ENCODE results near the gene STIM2.

Gene STIM2

DNA sequence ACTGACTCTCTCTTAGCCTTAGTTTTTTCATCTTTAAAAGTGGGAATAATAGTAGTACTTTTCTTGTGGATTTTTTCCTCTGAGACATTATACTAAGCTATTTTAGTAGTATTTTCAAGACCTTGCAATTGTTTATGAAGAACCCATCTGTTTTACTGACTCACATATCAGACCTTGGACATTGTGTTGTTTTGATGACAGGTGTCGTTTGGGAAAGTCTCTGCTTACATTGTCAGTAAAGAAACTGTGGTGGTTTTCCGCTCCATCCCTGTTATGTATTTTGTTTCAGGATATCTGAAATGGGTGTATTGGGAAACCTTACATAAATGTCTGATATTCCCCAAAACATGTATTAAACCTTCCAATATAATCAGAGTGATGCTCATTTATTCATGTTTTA lies 92.2 kb downstream of the STIM2 start:
- H3K4me3 ChIP-seq (ENCODE audit: low read depth, low read length): no peak overlapping the region
- TF ChIP-seq, protein P1, sequence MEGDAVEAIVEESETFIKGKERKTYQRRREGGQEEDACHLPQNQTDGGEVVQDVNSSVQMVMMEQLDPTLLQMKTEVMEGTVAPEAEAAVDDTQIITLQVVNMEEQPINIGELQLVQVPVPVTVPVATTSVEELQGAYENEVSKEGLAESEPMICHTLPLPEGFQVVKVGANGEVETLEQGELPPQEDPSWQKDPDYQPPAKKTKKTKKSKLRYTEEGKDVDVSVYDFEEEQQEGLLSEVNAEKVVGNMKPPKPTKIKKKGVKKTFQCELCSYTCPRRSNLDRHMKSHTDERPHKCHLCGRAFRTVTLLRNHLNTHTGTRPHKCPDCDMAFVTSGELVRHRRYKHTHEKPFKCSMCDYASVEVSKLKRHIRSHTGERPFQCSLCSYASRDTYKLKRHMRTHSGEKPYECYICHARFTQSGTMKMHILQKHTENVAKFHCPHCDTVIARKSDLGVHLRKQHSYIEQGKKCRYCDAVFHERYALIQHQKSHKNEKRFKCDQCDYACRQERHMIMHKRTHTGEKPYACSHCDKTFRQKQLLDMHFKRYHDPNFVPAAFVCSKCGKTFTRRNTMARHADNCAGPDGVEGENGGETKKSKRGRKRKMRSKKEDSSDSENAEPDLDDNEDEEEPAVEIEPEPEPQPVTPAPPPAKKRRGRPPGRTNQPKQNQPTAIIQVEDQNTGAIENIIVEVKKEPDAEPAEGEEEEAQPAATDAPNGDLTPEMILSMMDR (IDR thresholded peaks at IDR 0.05; ENCODE audit: low read depth, low read length): no peak
- no peaks in the 10 kb centered on the region for H3K27me3 ChIP-seq
- DNase-seq: no peak
- no peaks in the 10 kb centered on the region for H3K9me3 ChIP-seq
- H3K36me3 ChIP-seq: no peaks in the 10 kb centered on the region
- peaks cover 6% of the 10 kb centered on the region; the same call in 1 of the 2 replicates for H3K4me1 ChIP-seq

DNA sequence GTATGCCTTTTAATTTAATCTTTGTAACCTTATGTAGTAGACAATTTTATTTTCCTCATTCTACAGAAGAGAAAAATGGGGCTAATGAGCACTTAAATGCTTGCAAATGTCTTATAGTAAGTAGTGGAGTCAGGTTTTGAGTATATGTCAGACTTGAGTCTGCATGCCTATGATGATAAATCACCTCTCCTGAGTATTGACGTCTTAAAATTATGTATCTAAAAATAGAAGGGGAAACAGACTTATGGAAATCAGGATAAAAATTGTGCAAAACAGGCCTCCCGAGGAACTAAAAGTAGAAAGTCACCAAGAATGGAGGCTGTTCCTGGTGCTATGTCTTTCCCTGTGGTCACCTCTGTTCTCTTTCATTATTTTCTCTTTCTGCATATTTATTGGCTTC lies 92.7 kb downstream of the STIM2 start:
- Histone ChIP-seq H3K36me3 (no peaks in the 10 kb centered on the region), H3K27me3 (no peaks in the 10 kb centered on the region), H3K9me3 (no peaks in the 10 kb centered on the region), H3K4me3 (ENCODE audit: low read depth, low read length) (no peak overlapping the region), H3K4me1 (peaks cover 6% of the 10 kb centered on the region; the same call in 1 of the 2 replicates)
- no peak for DNase-seq
- TF ChIP-seq, protein P1 (IDR thresholded peaks at IDR 0.05; ENCODE audit: low read depth, low read length): no peak

DNA sequence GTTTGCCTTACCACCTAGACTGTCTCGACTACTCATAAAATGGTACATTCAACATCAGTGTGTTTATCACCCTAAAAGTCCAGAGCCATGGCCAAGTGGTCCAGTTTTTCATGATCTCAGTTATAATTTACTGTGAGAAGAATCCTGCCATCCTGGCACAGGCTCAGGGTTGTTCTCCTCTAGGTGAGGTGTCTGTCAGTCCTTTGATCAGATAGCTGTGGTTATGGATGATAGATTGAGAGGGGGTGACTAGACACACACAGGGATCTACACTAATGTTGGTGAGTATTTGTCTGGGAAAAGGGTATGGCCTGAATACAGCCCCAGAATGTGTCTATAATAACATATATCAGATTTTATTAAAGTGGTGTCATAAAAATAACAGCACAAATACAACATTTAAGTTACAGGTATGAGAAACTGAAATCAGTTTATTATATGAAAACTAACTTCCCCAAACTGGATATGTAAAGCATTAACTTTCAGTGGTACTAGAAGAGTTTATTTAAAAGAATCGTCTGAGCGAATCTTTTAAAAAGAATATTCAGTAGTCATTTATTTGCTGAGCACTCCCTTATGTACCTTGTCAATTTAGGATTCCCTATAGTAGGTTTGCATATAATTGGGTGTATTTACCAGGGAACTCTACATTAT lies 93.3 kb downstream of the STIM2 start:
- Histone ChIP-seq H3K9me3 (no peaks in the 10 kb centered on the region), H3K4me3 (ENCODE audit: low read depth, low read length) (no peak overlapping the region), H3K4me1 (peaks cover 6% of the 10 kb centered on the region; the same call in 1 of the 2 replicates), H3K36me3 (no peaks in the 10 kb centered on the region), H3K27me3 (no peaks in the 10 kb centered on the region)
- no peak for DNase-seq
- TF ChIP-seq, protein P1 (IDR thresholded peaks at IDR 0.05; ENCODE audit: low read depth, low read length): no peak

DNA sequence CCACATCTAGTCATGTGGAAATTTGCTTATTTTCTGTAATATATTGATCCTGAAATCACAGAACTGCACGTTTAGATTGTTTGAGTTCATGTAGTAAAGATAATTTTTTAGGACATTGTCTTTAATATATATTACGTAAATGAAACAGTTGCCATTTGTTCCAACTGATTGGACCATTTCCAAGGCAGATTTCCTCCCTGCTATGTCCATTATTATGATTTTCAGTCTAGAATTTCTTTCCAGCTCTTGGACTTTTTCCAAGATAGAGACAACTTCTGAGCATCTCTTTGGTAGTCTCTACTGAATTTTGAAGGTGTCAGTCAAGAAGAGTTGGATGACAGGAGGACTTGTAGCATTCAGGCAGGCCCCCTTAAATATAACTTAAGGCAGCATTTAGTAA lies 94.6 kb downstream of the STIM2 start:
- H3K4me1 ChIP-seq: peaks cover 6% of the 10 kb centered on the region; the same call in 1 of the 2 replicates
- no peaks in the 10 kb centered on the region; the same call in 1 of the 2 replicates for H3K36me3 ChIP-seq
- DNase-seq: no peak
- H3K27me3 ChIP-seq: no peaks in the 10 kb centered on the region
- no peak overlapping the region for H3K4me3 ChIP-seq (ENCODE audit: low read depth, low read length)
- TF ChIP-seq, protein P1 (IDR thresholded peaks at IDR 0.05; ENCODE audit: low read depth, low read length): no peak
- H3K9me3 ChIP-seq: no peaks in the 10 kb centered on the region

DNA sequence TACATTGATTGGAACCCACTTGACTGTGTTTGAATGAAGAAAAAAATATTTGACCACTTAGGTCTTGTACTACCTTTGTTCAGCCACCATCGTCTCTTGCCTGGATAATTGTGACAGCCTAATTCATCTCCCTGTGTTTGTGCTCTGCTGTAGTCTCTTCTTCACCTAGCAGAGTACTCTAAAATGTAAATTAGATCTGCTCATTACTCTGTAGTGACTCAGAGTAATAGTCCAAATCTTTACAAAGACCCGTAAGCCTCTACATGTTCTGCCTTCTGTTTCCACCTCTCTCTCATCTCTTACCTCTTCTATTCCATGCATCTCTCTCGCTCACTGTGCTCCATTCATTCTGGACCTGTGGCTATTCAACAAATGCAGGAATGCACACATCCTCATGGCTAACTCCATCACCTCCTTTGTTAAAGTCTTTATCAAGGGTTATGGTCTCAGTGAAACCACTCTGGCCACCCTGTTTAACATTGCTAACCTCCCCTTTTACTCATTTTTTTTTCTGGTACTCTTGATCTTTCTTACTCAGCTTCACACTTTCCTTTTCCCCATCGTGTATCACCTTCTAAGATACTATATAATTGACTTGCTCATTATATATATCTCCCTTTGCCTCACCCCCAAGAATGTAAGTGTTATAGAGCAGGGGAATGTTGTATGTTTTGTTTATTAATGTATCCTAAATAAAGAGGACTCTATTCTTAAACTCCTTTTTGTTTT lies 98.4 kb downstream of the STIM2 start:
- Histone ChIP-seq H3K4me1 (peaks cover 6% of the 10 kb centered on the region; the same call in 1 of the 2 replicates), H3K9me3 (no peaks in the 10 kb centered on the region), H3K4me3 (ENCODE audit: low read depth, low read length) (no peak overlapping the region), H3K27me3 (no peaks in the 10 kb centered on the region), H3K36me3 (no peaks in the 10 kb centered on the region; the same call in 1 of the 2 replicates)
- DNase-seq: no peak
- TF ChIP-seq, protein P1 (IDR thresholded peaks at IDR 0.05; ENCODE audit: low read depth, low read length): no peak

DNA sequence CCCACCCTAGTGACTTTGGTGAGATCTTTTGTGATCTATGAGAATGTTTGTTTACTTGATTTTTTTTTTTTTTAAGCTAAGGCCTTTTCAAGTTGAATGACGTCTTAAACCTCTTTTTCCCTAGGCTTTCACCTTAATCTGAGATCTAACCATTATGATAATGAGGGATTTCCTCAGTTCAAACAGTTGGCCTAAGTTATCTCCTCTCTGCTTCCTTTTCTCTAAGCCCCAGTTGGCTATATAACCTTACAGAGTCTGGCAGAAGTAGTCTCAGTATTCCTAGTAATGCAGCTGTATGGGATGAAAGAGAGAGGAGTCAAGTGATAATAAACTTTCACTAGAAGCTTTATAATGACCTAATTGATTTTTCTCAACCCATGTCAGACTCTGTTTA lies 99.0 kb downstream of the STIM2 start:
- no peak for DNase-seq
- Histone ChIP-seq H3K4me3 (ENCODE audit: low read depth, low read length) (no peak overlapping the region), H3K36me3 (no peaks in the 10 kb centered on the region; the same call in 1 of the 2 replicates), H3K9me3 (no peaks in the 10 kb centered on the region), H3K4me1 (peaks cover 6% of the 10 kb centered on the region; the same call in 1 of the 2 replicates), H3K27me3 (no peaks in the 10 kb centered on the region)
- TF ChIP-seq, protein P1 (IDR thresholded peaks at IDR 0.05; ENCODE audit: low read depth, low read length): no peak

All from BE2C (cell line).